ENCODE measurements around the gene CCDC47. TPM values are rescaled to one million over a fixed set of nuclear protein-coding genes. Genes with fewer than 3 reads are reported as not detected.

The CCDC47 gene
- total RNA-seq, 1 experiment from 2014 or later = 79.4 TPM

- Histone ChIP-seq H2BK20ac (ENCODE audit: low read depth, low read length, poor library complexity, severe bottlenecking) (no peak overlapping the region), H3K14ac (ENCODE audit: insufficient read depth, low read length) (no peak overlapping the region), H4K91ac (ENCODE audit: insufficient read length, low read depth, low read length) (no peak overlapping the region), H3K4me1 (ENCODE audit: insufficient read depth, low read length) (no peaks in the 10 kb centered on the region), H2BK15ac (ENCODE audit: low read depth, low read length) (no peak overlapping the region), H3K27me3 (ENCODE audit: insufficient read depth, low read length) (no peaks in the 10 kb centered on the region), H3T11ph (ENCODE audit: low read length) (no peak overlapping the region), H2BK120ac (ENCODE audit: low read depth, low read length, poor library complexity, severe bottlenecking) (no peak overlapping the region), H3K27ac (ENCODE audit: insufficient read length, low read depth, low read length) (no peak overlapping the region), H4K8ac (replicated peaks; ENCODE audit: insufficient read length, low read depth, low read length) (no peak overlapping the region), H3K4ac (ENCODE audit: low read depth, low read length) (no peak overlapping the region), H2AFZ (ENCODE audit: low read length) (no peak overlapping the region), H3K79me2 (ENCODE audit: insufficient read depth, low read length) (no peaks in the 10 kb centered on the region), H3K79me1 (ENCODE audit: insufficient read depth, low read depth, low read length, poor library complexity, severe bottlenecking) (no peaks in the 10 kb centered on the region), H4K20me1 (ENCODE audit: control insufficient read depth, insufficient read depth, insufficient read length) (no peaks in the 10 kb centered on the region), H3K4me2 (ENCODE audit: insufficient read depth, insufficient read length, low read length) (no peak overlapping the region), H2AK5ac (ENCODE audit: insufficient read length, low read length) (no peak overlapping the region), H3K56ac (ENCODE audit: insufficient read length, low read depth, low read length) (no peak overlapping the region), H3K9me3 (ENCODE audit: control insufficient read depth, low read depth, low read length) (no peaks in the 10 kb centered on the region), H2BK5ac (ENCODE audit: insufficient read length, low read length) (no peak overlapping the region), H4K5ac (ENCODE audit: insufficient read length, low read depth, low read length) (no peak overlapping the region), H3K18ac (ENCODE audit: insufficient read length, low read depth, low read length) (no peak overlapping the region), H3K9ac (ENCODE audit: extremely low read depth, insufficient read length, low read length) (no peak overlapping the region), H3K23me2 (ENCODE audit: insufficient read length, low read depth, low read length, poor library complexity, severe bottlenecking) (no peaks in the 10 kb centered on the region), H3K23ac (ENCODE audit: insufficient read length, low read depth, low read length) (no peak overlapping the region), H2BK12ac (ENCODE audit: insufficient read length, low read depth, low read length) (no peak overlapping the region)
- Mint-ChIP-seq H3K4me1 (no peaks in the 10 kb centered on the region), H3K9me3 (no peaks in the 10 kb centered on the region), H3K36me3 (ENCODE audit: insufficient read depth in 1 of 3, low read depth in 3 of 3) (peaks cover 41 to 86% (median 74%) of the 10 kb centered on the region in 3 experiments; a peak in 6 of 7 replicates), H3K27me3 (ENCODE audit: low read depth) (no peaks in the 10 kb centered on the region), H3K4me3 (no peak overlapping the region), H3K27ac (no peak overlapping the region; a peak in 1 of 7 replicates)
- no peak for DNase-seq
- TF ChIP-seq, protein P1, sequence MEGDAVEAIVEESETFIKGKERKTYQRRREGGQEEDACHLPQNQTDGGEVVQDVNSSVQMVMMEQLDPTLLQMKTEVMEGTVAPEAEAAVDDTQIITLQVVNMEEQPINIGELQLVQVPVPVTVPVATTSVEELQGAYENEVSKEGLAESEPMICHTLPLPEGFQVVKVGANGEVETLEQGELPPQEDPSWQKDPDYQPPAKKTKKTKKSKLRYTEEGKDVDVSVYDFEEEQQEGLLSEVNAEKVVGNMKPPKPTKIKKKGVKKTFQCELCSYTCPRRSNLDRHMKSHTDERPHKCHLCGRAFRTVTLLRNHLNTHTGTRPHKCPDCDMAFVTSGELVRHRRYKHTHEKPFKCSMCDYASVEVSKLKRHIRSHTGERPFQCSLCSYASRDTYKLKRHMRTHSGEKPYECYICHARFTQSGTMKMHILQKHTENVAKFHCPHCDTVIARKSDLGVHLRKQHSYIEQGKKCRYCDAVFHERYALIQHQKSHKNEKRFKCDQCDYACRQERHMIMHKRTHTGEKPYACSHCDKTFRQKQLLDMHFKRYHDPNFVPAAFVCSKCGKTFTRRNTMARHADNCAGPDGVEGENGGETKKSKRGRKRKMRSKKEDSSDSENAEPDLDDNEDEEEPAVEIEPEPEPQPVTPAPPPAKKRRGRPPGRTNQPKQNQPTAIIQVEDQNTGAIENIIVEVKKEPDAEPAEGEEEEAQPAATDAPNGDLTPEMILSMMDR (conservative IDR thresholded peaks at IDR 0.05) = no peak
- WGBS (ENCODE audit: extremely low coverage, insufficient read length, low lambda C conversion rate) = no CpG with 5 or more reads among the region's 1 CpG
Measured at GRCh38 chr17:63800783-63801182, 27.4 kb upstream of the CCDC47 start.
